ENCODE results near the gene FOXP1. TPM values are rescaled to one million over a fixed set of nuclear protein-coding genes. Genes with fewer than 3 reads are reported as not detected.
A peak's percentile ranks its signal among the peaks of the same experiment; 100 is the strongest.

The FOXP1 gene
- total and polyA plus RNA-seq, 2 experiments from 2014 or later = 37.4 to 59.9 TPM

- Histone ChIP-seq H3F3A (ENCODE audit: insufficient read depth) (peaks cover 36% of the 10 kb centered on the region), H3K4me3 (no peak overlapping the region), H3K4me1 (ENCODE audit: insufficient read depth) (peaks cover 60% of the 10 kb centered on the region), H4K20me1 (ENCODE audit: insufficient read depth) (no peaks in the 10 kb centered on the region), H3K79me2 (ENCODE audit: insufficient read depth) (peaks cover 100% of the 10 kb centered on the region), H3K27me3 (replicated peaks; ENCODE audit: insufficient read depth) (no peaks in the 10 kb centered on the region), H3K9me2 (ENCODE audit: insufficient read depth) (no peaks in the 10 kb centered on the region), H3K9me3 (ENCODE audit: low read depth) (no peaks in the 10 kb centered on the region), H3K27ac (peak overlapping the region; percentile 52; the same call in 1 of the 2 replicates), H3K4me2 (ENCODE audit: unreplicated experiment) (no peak overlapping the region), H3K36me3 (ENCODE audit: low read depth) (peaks cover 4% of the 10 kb centered on the region; the same call in 1 of the 2 replicates), H2AFZ (no peak overlapping the region), H3K9ac (no peak overlapping the region)
- peak; percentile 28 for DNase-seq
- WGBS, 2 experiments (ENCODE audit: low coverage in 1 of 2, low lambda C conversion rate in 2 of 2, missing lambda C conversion rate in 2 of 2) = 86% methylated on average over 11 of the region's 11 CpGs
- TF ChIP-seq EZH2 (IDR thresholded peaks at IDR 0.05; ENCODE audit: insufficient read depth, poor library complexity, severe bottlenecking) (no peak), EZH2phosphoT487 (IDR thresholded peaks at IDR 0.05; ENCODE audit: insufficient read depth, low read depth) (no peak)
- in situ Hi-C loops (cut with MboI) = no loop called here
These were observed 528.1 kb downstream of the FOXP1 start for GRCh38 chr3:71055257-71056001.

- in situ Hi-C loops (cut with MboI) = no loop called here
- H3K9me2 ChIP-seq (ENCODE audit: insufficient read depth) = no peaks in the 10 kb centered on the region
- DNase-seq = no peak
- no peak overlapping the region for H3K4me3 ChIP-seq
- no peak for TF ChIP-seq EZH2 (IDR thresholded peaks at IDR 0.05; ENCODE audit: insufficient read depth, poor library complexity, severe bottlenecking)
- no peak for TF ChIP-seq EZH2phosphoT487 (IDR thresholded peaks at IDR 0.05; ENCODE audit: insufficient read depth, low read depth)
- 99% methylated on average over 5 of the region's 5 CpGs for WGBS, 2 experiments (ENCODE audit: low coverage in 1 of 2, low lambda C conversion rate in 2 of 2, missing lambda C conversion rate in 2 of 2)
- peaks cover 41% of the 10 kb centered on the region for H3F3A ChIP-seq (ENCODE audit: insufficient read depth)
- peaks cover 57% of the 10 kb centered on the region for H3K4me1 ChIP-seq (ENCODE audit: insufficient read depth)
- H3K9ac ChIP-seq = no peak overlapping the region
- H3K9me3 ChIP-seq (ENCODE audit: low read depth) = no peaks in the 10 kb centered on the region
- H2AFZ ChIP-seq = no peak overlapping the region
- peaks cover 11% of the 10 kb centered on the region for H3K36me3 ChIP-seq (ENCODE audit: low read depth)
- H3K27me3 ChIP-seq (replicated peaks; ENCODE audit: insufficient read depth) = no peaks in the 10 kb centered on the region
- no peak overlapping the region for H3K27ac ChIP-seq
- no peak overlapping the region for H3K4me2 ChIP-seq (ENCODE audit: unreplicated experiment)
- H4K20me1 ChIP-seq (ENCODE audit: insufficient read depth) = no peaks in the 10 kb centered on the region
- H3K79me2 ChIP-seq (ENCODE audit: insufficient read depth) = peaks cover 100% of the 10 kb centered on the region
These were observed 529.2 kb downstream of the FOXP1 start for GRCh38 chr3:71054312-71054711.

- H3F3A ChIP-seq (ENCODE audit: insufficient read depth) = peaks cover 41% of the 10 kb centered on the region
- no peak for DNase-seq
- H3K9ac ChIP-seq = no peak overlapping the region
- peaks cover 11% of the 10 kb centered on the region for H3K36me3 ChIP-seq (ENCODE audit: low read depth)
- H3K4me2 ChIP-seq (ENCODE audit: unreplicated experiment) = no peak overlapping the region
- no peak overlapping the region for H2AFZ ChIP-seq
- no peak for TF ChIP-seq EZH2phosphoT487 (IDR thresholded peaks at IDR 0.05; ENCODE audit: insufficient read depth, low read depth)
- no peak for TF ChIP-seq EZH2 (IDR thresholded peaks at IDR 0.05; ENCODE audit: insufficient read depth, poor library complexity, severe bottlenecking)
- peaks cover 50% of the 10 kb centered on the region for H3K4me1 ChIP-seq (ENCODE audit: insufficient read depth)
- WGBS, 2 experiments (ENCODE audit: low coverage in 1 of 2, low lambda C conversion rate in 2 of 2, missing lambda C conversion rate in 2 of 2) = 97 to 98% methylated on average over 4 of the region's 4 CpGs
- no peak overlapping the region for H3K27ac ChIP-seq
- H3K4me3 ChIP-seq = no peak overlapping the region
- peaks cover 100% of the 10 kb centered on the region for H3K79me2 ChIP-seq (ENCODE audit: insufficient read depth)
- no peaks in the 10 kb centered on the region for H4K20me1 ChIP-seq (ENCODE audit: insufficient read depth)
- in situ Hi-C loops (cut with MboI) = no loop called here
- no peaks in the 10 kb centered on the region for H3K9me3 ChIP-seq (ENCODE audit: low read depth)
- no peaks in the 10 kb centered on the region for H3K27me3 ChIP-seq (replicated peaks; ENCODE audit: insufficient read depth)
- no peaks in the 10 kb centered on the region for H3K9me2 ChIP-seq (ENCODE audit: insufficient read depth)
These were observed 530.0 kb downstream of the FOXP1 start for GRCh38 chr3:71053495-71053894.

GRCh38 chr3:71052716-71053115, 530.8 kb downstream of the FOXP1 start:
- no peak overlapping the region for H3K27ac ChIP-seq
- no peaks in the 10 kb centered on the region for H3K9me2 ChIP-seq (ENCODE audit: insufficient read depth)
- no peaks in the 10 kb centered on the region for H3K27me3 ChIP-seq (replicated peaks; ENCODE audit: insufficient read depth)
- DNase-seq = peak; percentile 19
- in situ Hi-C loops (cut with MboI) = no loop called here
- H3K4me2 ChIP-seq (ENCODE audit: unreplicated experiment) = no peak overlapping the region
- H2AFZ ChIP-seq = no peak overlapping the region
- 76 to 81% methylated on average over 5 of the region's 5 CpGs for WGBS, 2 experiments (ENCODE audit: low coverage in 1 of 2, low lambda C conversion rate in 2 of 2, missing lambda C conversion rate in 2 of 2)
- peaks cover 42% of the 10 kb centered on the region for H3K4me1 ChIP-seq (ENCODE audit: insufficient read depth)
- TF ChIP-seq EZH2phosphoT487 (IDR thresholded peaks at IDR 0.05; ENCODE audit: insufficient read depth, low read depth) (no peak), EZH2 (IDR thresholded peaks at IDR 0.05; ENCODE audit: insufficient read depth, poor library complexity, severe bottlenecking) (no peak)
- peaks cover 100% of the 10 kb centered on the region for H3K79me2 ChIP-seq (ENCODE audit: insufficient read depth)
- H3F3A ChIP-seq (ENCODE audit: insufficient read depth) = peaks cover 37% of the 10 kb centered on the region
- H3K9ac ChIP-seq = no peak overlapping the region
- no peaks in the 10 kb centered on the region for H4K20me1 ChIP-seq (ENCODE audit: insufficient read depth)
- H3K36me3 ChIP-seq (ENCODE audit: low read depth) = peaks cover 18% of the 10 kb centered on the region
- H3K4me3 ChIP-seq = no peak overlapping the region
- H3K9me3 ChIP-seq (ENCODE audit: low read depth) = no peaks in the 10 kb centered on the region
